ENCODE results near the gene OR4E1. TPM values are rescaled to one million over a fixed set of nuclear protein-coding genes. Genes with fewer than 3 reads are reported as not detected.

Gene OR4E1
- total and polyA plus RNA-seq, 2 donors (not counting 1 experiment from before 2014, with no cell fraction given) = not detected

- no peaks in the 10 kb centered on the region for H3K4me1 Mint-ChIP-seq
- ATAC-seq (ENCODE audit: low read depth) = no peak
- H3K36me3 ChIP-seq (replicated peaks in 1 of 2; ENCODE audit: control extremely low read depth in 1 of 2, control insufficient read depth in 1 of 2, extremely low read depth in 1 of 2, insufficient read depth in 2 of 2, low read length in 1 of 2) = no peaks in the 10 kb centered on the region
- no peak overlapping the region for H3K27ac Mint-ChIP-seq
- H3K79me2 ChIP-seq (ENCODE audit: control insufficient read depth, insufficient read depth, low read length) = no peaks in the 10 kb centered on the region
- H2AFZ ChIP-seq (ENCODE audit: insufficient read depth, low read depth, low read length, poor library complexity, severe bottlenecking) = no peak overlapping the region
- H3K4me2 ChIP-seq (replicated peaks; ENCODE audit: low read depth, low read length, poor library complexity, severe bottlenecking) = no peak overlapping the region
- no peaks in the 10 kb centered on the region for H3K4me1 ChIP-seq (ENCODE audit: control insufficient read depth in 2 of 2, insufficient read depth in 2 of 2, low read length in 2 of 2)
- no peak for DNase-seq
- H3K27me3 Mint-ChIP-seq = peaks cover 4% of the 10 kb centered on the region
- peaks cover 2% of the 10 kb centered on the region for H3K9me3 Mint-ChIP-seq (ENCODE audit: insufficient read depth)
- peaks cover 0 to 3% (median 0%) of the 10 kb centered on the region in 3 donors for H3K9me3 ChIP-seq (ENCODE audit: control extremely low read depth in 1 of 3, control insufficient read depth in 2 of 3, insufficient read depth in 1 of 3, low read length in 2 of 3)
- H3K4me3 Mint-ChIP-seq = no peak overlapping the region
- intact Hi-C loops (cut with micrococcal nuclease) = no loop called here
- no peak overlapping the region for H3K9ac ChIP-seq (ENCODE audit: low read length)
- ChIA-PET POLR2A (no interaction called here), CTCF (no interaction called here)
- peaks cover 0 to 5% (median 2%) of the 10 kb centered on the region in 4 experiments for H3K27me3 ChIP-seq (replicated peaks in 1 of 4; ENCODE audit: control extremely low read depth in 1 of 4, control insufficient read depth in 3 of 4, insufficient read depth in 4 of 4, low read length in 3 of 4)
- H3K27ac ChIP-seq (ENCODE audit: low read length in 2 of 2) = no peak overlapping the region
- TF ChIP-seq CTCF (IDR thresholded peaks at IDR 0.05) (no peak), EZH2 (IDR thresholded peaks at IDR 0.05; ENCODE audit: borderline replicate concordance, insufficient read depth, low read depth, low read length, poor library complexity, severe bottlenecking) (no peak)
- H4K20me1 ChIP-seq (ENCODE audit: control insufficient read depth, insufficient read depth, low read length, poor library complexity, severe bottlenecking) = no peaks in the 10 kb centered on the region
- H3K4me3 ChIP-seq (ENCODE audit: control extremely low read depth in 1 of 5, extremely low read depth in 1 of 5, insufficient read depth in 1 of 5, low read depth in 2 of 5, low read length in 4 of 5) = no peak overlapping the region
- WGBS (ENCODE audit: insufficient coverage) = 83% methylated on average over 1 of the region's 1 CpG
Measured at GRCh38 chr14:21652209-21652808, 21.3 kb downstream of the OR4E1 start.

- H3K4me3 Mint-ChIP-seq = no peak overlapping the region
- H4K20me1 ChIP-seq (ENCODE audit: control insufficient read depth, insufficient read depth, low read length, poor library complexity, severe bottlenecking) = no peaks in the 10 kb centered on the region
- H3K4me1 Mint-ChIP-seq = no peaks in the 10 kb centered on the region
- no peak overlapping the region for H3K9ac ChIP-seq (ENCODE audit: low read length)
- H3K9me3 Mint-ChIP-seq (ENCODE audit: insufficient read depth) = peaks cover 2% of the 10 kb centered on the region
- H3K4me2 ChIP-seq (replicated peaks; ENCODE audit: low read depth, low read length, poor library complexity, severe bottlenecking) = no peak overlapping the region
- DNase-seq (no peak), ATAC-seq (ENCODE audit: low read depth) (no peak)
- no peaks in the 10 kb centered on the region for H3K79me2 ChIP-seq (ENCODE audit: control insufficient read depth, insufficient read depth, low read length)
- ChIA-PET POLR2A (no interaction called here), CTCF (no interaction called here)
- no peak for TF ChIP-seq EZH2 (IDR thresholded peaks at IDR 0.05; ENCODE audit: borderline replicate concordance, insufficient read depth, low read depth, low read length, poor library complexity, severe bottlenecking)
- TF ChIP-seq CTCF (IDR thresholded peaks at IDR 0.05) = no peak
- peaks cover 0 to 5% (median 2%) of the 10 kb centered on the region in 4 experiments for H3K27me3 ChIP-seq (replicated peaks in 1 of 4; ENCODE audit: control extremely low read depth in 1 of 4, control insufficient read depth in 3 of 4, insufficient read depth in 4 of 4, low read length in 3 of 4)
- H3K4me3 ChIP-seq (ENCODE audit: control extremely low read depth in 1 of 5, extremely low read depth in 1 of 5, insufficient read depth in 1 of 5, low read depth in 2 of 5, low read length in 4 of 5) = no peak overlapping the region
- no peaks in the 10 kb centered on the region for H3K4me1 ChIP-seq (ENCODE audit: control insufficient read depth in 2 of 2, insufficient read depth in 2 of 2, low read length in 2 of 2)
- peaks cover 12% of the 10 kb centered on the region for H3K27me3 Mint-ChIP-seq
- no peaks in the 10 kb centered on the region for H3K36me3 ChIP-seq (replicated peaks in 1 of 2; ENCODE audit: control extremely low read depth in 1 of 2, control insufficient read depth in 1 of 2, extremely low read depth in 1 of 2, insufficient read depth in 2 of 2, low read length in 1 of 2)
- H3K27ac Mint-ChIP-seq = no peak overlapping the region
- H2AFZ ChIP-seq (ENCODE audit: insufficient read depth, low read depth, low read length, poor library complexity, severe bottlenecking) = no peak overlapping the region
- H3K27ac ChIP-seq (ENCODE audit: low read length in 2 of 2) = no peak overlapping the region
- H3K9me3 ChIP-seq (ENCODE audit: control extremely low read depth in 1 of 3, control insufficient read depth in 2 of 3, insufficient read depth in 1 of 3, low read length in 2 of 3) = peaks cover 0 to 3% (median 0%) of the 10 kb centered on the region in 3 donors
- intact Hi-C loops (cut with micrococcal nuclease) = no loop called here
Measured at GRCh38 chr14:21647380-21647779, 26.2 kb downstream of the OR4E1 start.
